Cardiac septum (tissue), 1 donor: Measurements from ENCODE around the gene SPNS3. TPM values are rescaled to one million over a fixed set of nuclear protein-coding genes. Genes with fewer than 3 reads are reported as not detected.
A peak's percentile ranks its signal among the peaks of the same experiment; 100 is the strongest.

Source experiments
- DNase-seq: peaks from one replicate; pipeline ENCODE4 v3.0.0-alpha.2; 2020; ENCODE audit warnings: low spot score
- intact Hi-C: fragments of 100-400 bp; cut with DNase I; formaldehyde crosslinking; loops from one replicate; pipeline ENCODE4 v1.14.0; 2022
- total RNA-seq: library from RNA; stranded (reverse); fragmentation: NEBNext Ultra II Directional; extraction: Animal tissue kit (Norgen Biotek cat#: 25700); gene quantifications from one replicate; pipeline ENCODE4 v1.2.1, GENCODE V29; 2021
- donor health status: DM: no; HTN: no; CAD: no.

Gene SPNS3
- total RNA-seq, 1 donor from 2014 or later: 0.54 TPM

GRCh38 chr17:4483012-4483840 is 49.5 kb downstream of the SPNS3 start:
- intact Hi-C loops: no loop called here
- peak; percentile 74 for DNase-seq

GRCh38 chr17:4485676-4486646 is 52.2 kb downstream of the SPNS3 start:
- intact Hi-C loops: no loop called here
- no peak for DNase-seq

- intact Hi-C loops: no loop called here
- no peak for DNase-seq
Measured at GRCh38 chr17:4487296-4487695, 53.6 kb downstream of the SPNS3 start.

- DNase-seq: no peak
- intact Hi-C loops: no loop called here
Measured at GRCh38 chr17:4487820-4488716, 54.3 kb downstream of the SPNS3 start.

GRCh38 chr17:4488989-4489595 is 55.4 kb downstream of the SPNS3 start:
- DNase-seq: no peak
- intact Hi-C loops: no loop called here

GRCh38 chr17:4490109-4490591 is 56.4 kb downstream of the SPNS3 start:
- intact Hi-C loops: no loop called here
- no peak for DNase-seq

- no peak for DNase-seq
- intact Hi-C loops: no loop called here
Measured at GRCh38 chr17:4490637-4491061, 56.9 kb downstream of the SPNS3 start.

- intact Hi-C loops: no loop called here
- DNase-seq: no peak
Measured at GRCh38 chr17:4492721-4493561, 59.2 kb downstream of the SPNS3 start.

GRCh38 chr17:4497101-4497824 is 63.5 kb downstream of the SPNS3 start:
- no peak for DNase-seq
- intact Hi-C loops: no loop called here

- no peak for DNase-seq
- intact Hi-C loops: no loop called here
Measured at GRCh38 chr17:4498461-4499397, 65.0 kb downstream of the SPNS3 start, which contains the start of gene SPNS2. TSS of gene SPNS2 (plus strand) at chr17:4498881. CDS start at chr17:4499048, 167 bp downstream.

GRCh38 chr17:4499431-4500190 is 65.9 kb downstream of the SPNS3 start:
- intact Hi-C loops: loop anchor here (5.0 kb wide), 1 partner anchor 38 kb away; no protein-coding TSS in a partner anchor

GRCh38 chr17:4500191-4500571 is 66.4 kb downstream of the SPNS3 start:
- no peak for DNase-seq
- intact Hi-C loops: loop anchor here (5.0 kb wide), 1 partner anchor 37 kb away; no protein-coding TSS in a partner anchor

More at GRCh38 chr17:4499431-4500190, 65.9 kb downstream of the SPNS3 start:
- no peak for DNase-seq

GRCh38 chr17:4501295-4501949 is 67.7 kb downstream of the SPNS3 start:
- DNase-seq: no peak
- intact Hi-C loops: loop anchor here (5.0 kb wide), 1 partner anchor 36 kb away; no protein-coding TSS in a partner anchor

GRCh38 chr17:4502466-4503154 is 68.9 kb downstream of the SPNS3 start:
- intact Hi-C loops: loop anchor here (5.0 kb wide), 1 partner anchor 35 kb away; no protein-coding TSS in a partner anchor
- DNase-seq: no peak
